GM18867 (cell line): Measurements from ENCODE around the gene MYBPC1.
A peak's percentile ranks its signal among the peaks of the same experiment; 100 is the strongest.
"Not testable (repeated sequence)": the region's sequence is repeated elsewhere in the genome, so short reads cannot be mapped to it uniquely, and the experiment has no call there.

ENCODE experiments used
- ATAC-seq: cut with Tn5 transposase; IDR thresholded peaks from one replicate; pipeline ENCODE4 v1.9.1; 2021; ENCODE audit warnings: mild to moderate bottlenecking, moderate library complexity; ENCODE audit not compliant: unreplicated experiment

Gene MYBPC1

DNA sequence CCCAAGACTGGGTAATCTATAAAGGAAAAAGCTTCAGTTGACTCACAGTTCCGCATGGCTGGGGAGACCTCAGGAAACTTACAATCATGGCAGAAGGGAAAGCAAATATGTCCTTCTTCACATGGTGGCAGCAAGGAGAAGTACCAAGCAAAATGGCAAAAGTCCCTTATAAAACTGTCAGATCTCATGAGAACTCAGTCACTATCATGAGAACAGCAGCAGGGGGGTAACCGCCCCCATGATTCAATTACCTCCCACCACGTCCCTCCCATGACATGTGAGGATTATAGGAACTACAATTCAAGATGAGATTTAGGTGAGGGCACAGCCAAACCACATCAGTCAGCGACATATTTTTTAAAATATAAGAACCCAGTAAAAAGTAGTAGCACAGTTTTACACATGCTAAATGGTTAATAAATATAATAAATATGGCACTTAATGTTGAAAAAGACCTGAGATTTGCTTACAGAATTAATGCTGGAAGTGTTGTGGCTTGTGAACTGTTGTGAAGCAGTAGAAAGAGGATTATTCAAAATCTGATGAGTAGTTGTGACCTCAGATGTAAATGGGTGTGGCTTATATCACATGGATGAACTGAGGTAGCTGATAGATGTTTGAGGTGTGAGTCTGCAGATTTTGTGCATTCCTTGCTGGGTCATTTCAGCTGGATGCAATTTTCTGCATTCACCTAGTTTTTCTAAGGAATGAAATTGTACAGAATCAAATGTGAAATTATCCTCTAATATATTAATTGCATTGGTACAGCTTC, 55.8 kb downstream of the MYBPC1 start:
- ATAC-seq, result no peak

DNA sequence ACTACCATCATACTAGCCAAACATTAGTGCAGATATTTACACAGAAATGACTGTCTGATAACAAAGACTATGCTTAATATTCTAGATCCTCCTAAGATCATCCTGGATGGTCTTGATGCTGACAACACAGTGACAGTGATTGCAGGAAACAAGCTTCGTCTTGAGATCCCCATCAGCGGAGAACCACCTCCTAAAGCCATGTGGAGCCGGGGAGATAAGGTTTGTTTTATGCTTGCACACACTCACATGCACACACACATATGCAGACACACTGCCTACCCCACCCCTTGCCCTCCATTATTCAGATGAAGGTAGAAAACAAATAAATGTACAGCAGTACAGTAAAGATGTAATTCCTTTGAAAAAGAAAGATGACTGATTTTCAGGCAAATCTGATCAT, 58.3 kb downstream of the MYBPC1 start:
- ATAC-seq, result no peak

DNA sequence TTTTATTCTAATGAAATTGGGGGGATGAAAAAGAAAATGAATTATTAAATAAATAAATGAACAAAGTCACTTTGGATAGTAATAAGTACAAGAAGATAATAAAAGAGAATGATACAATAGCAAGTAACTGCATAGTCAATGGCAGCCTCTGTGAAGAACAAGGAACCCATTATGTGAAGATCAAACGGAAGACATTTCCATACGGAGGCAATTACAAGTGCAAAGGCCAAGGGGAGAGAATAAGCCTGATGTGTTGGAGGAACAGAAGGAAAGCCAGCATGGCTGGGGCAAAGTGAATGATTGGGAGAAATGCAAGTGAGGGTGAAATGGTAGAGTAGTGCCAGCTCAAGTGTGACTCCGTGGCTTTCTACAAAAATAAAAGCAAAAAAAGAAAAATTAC, 58.7 kb downstream of the MYBPC1 start:
- no peak for ATAC-seq

GRCh38 chr12:101654442-101654841, 59.7 kb downstream of the MYBPC1 start:
- no peak for ATAC-seq

- ATAC-seq, result no peak
Observed at GRCh38 chr12:101655393-101655792, 60.6 kb downstream of the MYBPC1 start.

DNA sequence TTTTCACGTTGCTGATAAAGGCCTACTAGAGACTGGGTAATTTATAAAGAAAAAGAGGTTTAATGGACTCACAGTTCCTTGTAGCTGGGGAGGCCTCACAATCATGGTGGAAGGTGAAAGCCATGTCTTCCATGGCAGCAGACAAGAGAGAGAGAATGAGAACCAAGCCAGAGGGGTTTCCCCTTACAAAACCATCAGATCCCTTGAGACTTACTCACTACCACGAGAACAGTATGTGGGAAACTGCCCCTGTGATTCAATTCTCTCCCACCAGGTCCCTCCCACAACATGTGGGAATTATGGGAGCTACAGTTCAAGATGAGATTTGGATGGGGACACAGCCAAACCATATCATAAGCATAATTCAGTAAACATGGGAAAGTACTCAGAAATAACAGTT, 65.9 kb downstream of the MYBPC1 start:
- not testable (repeated sequence) for ATAC-seq

- no peak for ATAC-seq
Observed at GRCh38 chr12:101663298-101663697, 68.5 kb downstream of the MYBPC1 start.

GRCh38 chr12:101664992-101665391, 70.2 kb downstream of the MYBPC1 start:
- no peak for ATAC-seq

GRCh38 chr12:101666052-101666728, 71.4 kb downstream of the MYBPC1 start:
- no peak for ATAC-seq

DNA sequence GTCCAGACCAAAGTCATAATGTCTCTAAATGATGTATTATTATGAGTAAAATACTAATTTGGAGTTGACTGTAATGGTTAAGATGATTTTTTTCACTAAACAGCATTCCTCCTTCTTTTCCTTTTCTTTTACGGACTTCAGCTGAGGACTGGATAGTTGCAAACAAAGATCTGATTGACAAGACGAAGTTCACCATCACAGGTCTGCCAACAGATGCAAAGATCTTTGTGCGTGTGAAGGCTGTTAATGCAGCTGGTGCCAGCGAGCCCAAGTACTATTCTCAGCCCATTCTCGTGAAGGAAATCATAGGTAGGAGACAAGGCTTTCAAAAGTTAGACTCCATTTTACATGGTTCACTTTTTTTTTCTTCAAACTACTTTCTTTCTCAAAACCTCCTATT, 72.8 kb downstream of the MYBPC1 start:
- ATAC-seq, result no peak

DNA sequence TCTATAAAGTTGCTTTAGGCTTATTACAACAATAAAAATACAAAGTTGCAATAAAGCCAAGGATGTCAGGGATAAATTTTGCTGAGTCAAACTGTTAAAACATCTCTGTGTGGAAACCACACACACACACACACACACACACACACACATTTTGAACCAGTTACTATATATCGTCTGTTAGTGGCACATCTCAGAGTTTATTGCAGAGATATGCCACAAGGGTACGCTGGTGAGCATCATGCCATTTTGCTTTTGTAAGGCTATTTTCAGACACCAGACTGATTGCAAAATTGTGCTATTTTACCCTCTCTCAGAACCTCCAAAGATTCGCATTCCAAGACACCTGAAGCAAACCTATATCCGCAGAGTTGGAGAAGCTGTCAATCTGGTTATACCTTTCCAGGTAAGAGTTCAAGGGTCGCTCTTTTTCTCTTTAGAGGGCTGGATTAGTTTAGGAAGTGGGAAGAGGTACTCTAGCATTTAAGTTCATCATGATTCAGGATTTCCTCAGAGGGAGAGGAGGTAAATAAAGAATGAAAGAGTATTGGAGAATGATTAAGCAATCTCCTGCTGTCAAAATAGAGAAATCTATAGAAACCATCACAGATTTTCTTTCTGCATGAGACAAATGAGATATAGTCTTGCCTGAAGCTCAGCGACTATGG, 75.4 kb downstream of the MYBPC1 start:
- no peak for ATAC-seq

DNA sequence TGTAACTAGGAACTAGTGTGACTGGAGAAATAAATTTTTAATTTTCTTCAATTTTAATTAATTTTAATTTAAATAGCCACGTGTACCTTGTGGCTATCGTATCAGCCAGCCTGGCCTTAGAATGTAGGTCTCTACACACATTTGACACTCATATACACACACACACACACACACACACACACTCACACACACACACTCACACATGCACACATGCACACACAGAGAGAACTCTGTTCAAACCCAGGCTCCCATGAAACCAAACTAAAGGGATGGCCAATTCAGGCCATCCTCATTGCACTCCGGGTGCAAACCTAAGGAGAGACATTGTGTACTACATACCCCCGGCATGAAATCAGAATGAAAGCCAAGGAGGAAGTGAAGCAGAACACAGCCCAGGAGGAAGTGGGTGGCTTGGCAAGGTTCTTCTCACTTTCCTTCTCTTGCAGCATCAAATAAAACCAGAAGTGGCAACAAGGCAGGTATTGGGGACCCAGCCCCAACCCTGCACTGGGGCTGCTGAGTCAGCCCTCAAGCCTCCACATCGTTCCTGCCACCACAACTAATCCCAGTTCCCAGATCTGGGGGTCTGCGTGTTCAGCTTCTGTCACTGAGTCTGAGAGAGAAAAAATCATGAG, 76.5 kb downstream of the MYBPC1 start:
- peak; percentile 95 for ATAC-seq

- ATAC-seq, result peak; percentile 14
Observed at GRCh38 chr12:101671833-101672232, 77.1 kb downstream of the MYBPC1 start.

DNA sequence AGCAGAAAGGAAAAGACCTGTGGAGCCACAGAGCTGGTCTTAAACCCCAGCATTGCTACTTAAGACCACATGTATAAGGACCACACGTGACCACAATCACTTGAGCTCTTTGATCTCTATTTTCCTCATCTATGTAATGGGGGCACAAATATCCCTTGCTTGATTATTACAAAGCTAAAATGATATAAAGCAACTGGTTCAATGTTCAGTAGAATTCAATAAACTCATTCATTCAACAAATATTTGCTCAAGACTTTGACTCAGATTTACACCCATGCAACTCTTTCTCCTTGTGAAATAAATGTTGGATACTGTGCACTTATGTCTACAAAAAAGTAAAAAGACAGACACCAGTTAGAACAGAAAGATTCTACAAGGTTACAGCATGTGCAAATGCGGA, 80.8 kb downstream of the MYBPC1 start:
- no peak for ATAC-seq

- ATAC-seq, result not testable (repeated sequence)
Observed at GRCh38 chr12:101676497-101676896, 81.7 kb downstream of the MYBPC1 start.

GRCh38 chr12:101678081-101678480, 83.3 kb downstream of the MYBPC1 start:
- ATAC-seq, result no peak

- no peak for ATAC-seq
Observed at GRCh38 chr12:101680240-101680639, 85.5 kb downstream of the MYBPC1 start.

DNA sequence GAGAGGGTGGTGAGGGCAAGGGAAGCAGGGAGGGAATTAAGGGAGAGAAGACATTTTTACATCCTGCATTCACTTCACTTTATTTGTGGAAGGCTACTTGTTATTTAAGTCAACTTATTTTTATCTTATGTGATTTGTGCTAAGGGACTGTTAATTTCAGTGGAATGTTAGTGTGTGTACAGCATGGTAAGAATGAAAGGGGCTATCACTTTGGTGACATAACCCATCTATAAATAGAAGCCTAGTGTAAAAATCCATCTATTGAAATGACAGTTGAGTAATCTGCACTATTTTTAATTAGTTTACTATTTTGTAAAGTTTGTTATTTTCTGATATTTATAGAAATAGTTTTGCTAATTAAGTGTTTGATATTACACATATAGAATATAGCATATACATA, 85.9 kb downstream of the MYBPC1 start:
- ATAC-seq, result no peak

- ATAC-seq, result not testable (repeated sequence)
Observed at GRCh38 chr12:101681627-101682026, 86.9 kb downstream of the MYBPC1 start.

DNA sequence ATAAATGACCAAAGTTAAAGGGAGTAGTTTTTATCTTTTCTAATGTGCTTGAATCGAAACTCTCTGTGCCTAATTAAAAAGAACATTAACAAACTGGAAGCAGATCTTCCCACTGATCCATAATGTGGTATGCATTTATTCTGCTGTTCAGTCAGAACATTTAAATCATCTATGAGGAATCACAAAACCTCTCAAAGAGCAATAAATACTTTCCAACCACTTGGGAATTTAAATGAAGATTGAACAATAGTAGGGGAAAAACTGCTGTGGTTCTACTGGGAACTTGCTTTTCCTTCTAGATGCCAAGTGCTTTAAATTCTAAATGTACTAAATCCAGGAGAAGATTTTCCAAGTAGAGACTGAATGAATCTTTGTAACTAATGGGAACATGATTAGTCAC, 90.3 kb downstream of the MYBPC1 start:
- no peak for ATAC-seq

GRCh38 chr12:101686176-101686575, 91.4 kb downstream of the MYBPC1 start:
- ATAC-seq, result no peak
